ENCODE measurements around the gene ARRB2.

DNA sequence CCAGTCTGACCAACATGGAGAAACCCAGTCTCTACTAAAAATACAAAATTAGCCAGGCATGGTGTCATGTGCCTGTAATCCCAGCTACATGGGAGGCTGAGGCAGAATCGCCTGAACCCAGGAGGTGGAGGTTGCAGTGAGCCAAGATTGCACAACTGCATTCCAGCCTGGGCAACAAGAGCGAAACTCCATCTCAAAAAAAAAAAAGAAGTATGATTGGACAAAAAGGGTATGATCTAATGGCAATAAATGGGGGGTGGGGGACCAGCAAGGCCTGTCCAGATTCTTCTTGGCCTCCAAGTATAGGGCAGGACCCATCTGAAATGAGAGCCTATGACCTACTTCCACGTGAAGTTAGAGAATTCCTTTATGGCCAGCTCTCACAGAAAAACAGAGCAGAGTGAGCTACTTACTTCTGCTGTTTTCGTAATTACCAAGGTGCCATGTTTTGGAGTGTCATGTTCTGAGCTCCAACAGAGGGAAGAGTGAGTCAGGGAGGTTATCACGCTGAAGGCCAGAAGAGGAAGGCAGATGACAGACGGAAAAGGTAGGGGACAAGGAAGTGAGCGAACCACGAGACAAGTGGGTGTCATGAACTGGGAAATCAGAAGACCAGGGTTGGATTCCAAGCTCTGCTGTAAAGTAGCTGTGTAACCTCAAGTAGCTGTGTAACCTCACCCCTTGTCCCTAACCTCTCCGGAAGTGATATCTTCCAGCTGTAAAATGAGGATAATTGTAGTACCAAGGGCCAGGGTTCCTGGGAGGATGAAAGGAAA lies 25.6 kb downstream of the ARRB2 start:
- no peak for TF ChIP-seq POLR2A (IDR thresholded peaks at IDR 0.05; ENCODE audit: low read length)
- no peak for TF ChIP-seq GATA1 (IDR thresholded peaks at IDR 0.05; ENCODE audit: low read depth, low read length)
